Muscle of arm (tissue), 14 donors: Measurements from ENCODE around the gene ETV7. TPM values are rescaled to one million over a fixed set of nuclear protein-coding genes. Genes with fewer than 3 reads are reported as not detected.
"Not testable (repeated sequence)": the region's sequence is repeated elsewhere in the genome, so short reads cannot be mapped to it uniquely, and the experiment has no call there.

Experiments
- DNase-seq: peaks from one replicate; pipeline ENCODE4 v3.0.0-alpha.2; 2013
- long read RNA-seq, 11 donors: transcript quantifications; one replicate each; lab custom pipeline, GENCODE V29; 2026
- polyA plus RNA-seq, 12 donors: library from polyadenylated mRNA; unstranded; fragments of 120-200 nt; gene quantifications; one replicate each; pipeline ENCODE4 v1.2.1, GENCODE V29; 2013; ENCODE audit not compliant: insufficient read length in 12 of 12

ETV7 gene
- polyA plus RNA-seq = under 1 TPM in 5 of 12 donors, not detected in 7; 0.14 to 0.44 (median 0.16) TPM
- long read RNA-seq, donor 1 = 0 reads
- long read RNA-seq, donor 2 = 0 reads
- long read RNA-seq, donor 3 = 0 reads
- long read RNA-seq, donor 4 = 0 reads
- long read RNA-seq, donor 5 = 0 reads
- long read RNA-seq, donor 6 = 0 reads
- long read RNA-seq, donor 7 = 0 reads
- long read RNA-seq, donor 8 = 0 reads
- long read RNA-seq, donor 9 = 0 reads
- long read RNA-seq, donor 10 = 0 reads
- long read RNA-seq, donor 11 = 0 reads

GRCh38 chr6:36387440-36388303, at the start of gene ETV7:
ETV7 (minus strand) TSS chr6:36387669; CDS start chr6:36387541, 128 bp downstream.
- no peak for DNase-seq

DNA sequence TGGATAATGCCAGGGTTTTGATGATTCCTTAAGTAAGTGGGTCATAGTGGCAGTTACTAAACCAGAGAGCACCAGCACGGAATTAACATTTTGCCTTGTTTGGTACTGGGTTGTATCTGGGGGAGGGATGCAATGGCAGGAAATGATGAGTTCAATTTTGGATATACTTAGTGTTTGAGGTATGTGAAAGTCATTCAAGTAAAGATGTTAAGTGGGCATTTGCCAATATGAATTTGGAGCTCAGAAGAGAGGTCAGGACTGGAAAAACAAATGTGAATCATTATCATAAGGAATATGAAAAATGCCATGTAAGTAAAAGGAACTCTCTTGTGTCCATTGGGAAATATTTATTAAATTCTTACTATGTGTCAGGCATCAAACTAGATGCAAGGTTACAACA, 49.0 kb upstream of the ETV7 start:
- DNase-seq = no peak

DNA sequence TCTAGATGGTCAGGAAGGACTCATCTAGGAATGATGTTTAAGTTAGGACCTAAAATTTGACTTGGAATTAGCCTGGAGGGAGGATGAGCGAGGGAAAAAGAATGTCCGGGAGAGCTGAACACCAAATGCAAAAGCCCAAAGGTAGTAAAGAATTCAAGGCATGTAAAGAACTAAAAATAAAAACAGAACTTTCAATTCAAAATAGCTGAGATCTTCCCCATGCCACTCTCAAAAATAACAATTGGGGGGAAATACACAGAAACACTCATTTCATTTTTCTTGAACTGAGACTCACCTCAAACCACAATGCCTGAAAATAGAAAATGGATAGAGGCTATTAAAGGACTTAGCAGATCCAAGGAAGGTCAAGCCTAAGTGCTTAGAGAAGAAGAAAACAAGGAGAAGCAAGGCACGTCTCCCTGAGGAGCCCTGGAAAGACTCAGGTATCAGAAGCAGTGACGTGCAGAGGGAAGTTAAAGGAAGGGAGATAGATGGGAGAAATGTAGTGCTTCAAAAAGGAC, 44.7 kb upstream of the ETV7 start:
- no peak for DNase-seq

DNA sequence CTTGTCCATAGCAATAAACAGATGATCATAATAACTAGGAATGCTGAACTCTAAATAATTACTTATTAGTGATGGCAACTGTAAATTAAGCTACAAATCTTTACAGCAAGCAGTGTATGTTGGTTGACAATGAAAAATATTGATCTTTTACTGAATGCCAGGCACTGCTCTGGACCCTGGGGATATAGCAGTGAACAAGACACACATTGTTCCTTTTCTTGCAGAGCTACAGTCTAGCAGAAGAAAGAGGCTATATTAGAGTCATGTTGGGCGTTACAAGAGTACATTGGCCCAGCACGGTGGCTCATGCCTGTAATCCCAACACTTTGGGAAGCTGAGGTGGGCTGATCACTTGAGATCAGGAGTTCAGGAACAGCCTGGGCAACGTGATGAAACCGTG, 43.7 kb upstream of the ETV7 start:
- no peak for DNase-seq

GRCh38 chr6:36430351-36430750, 42.9 kb upstream of the ETV7 start:
- no peak for DNase-seq

- no peak for DNase-seq
Measured at GRCh38 chr6:36428911-36429310, 41.4 kb upstream of the ETV7 start.

DNA sequence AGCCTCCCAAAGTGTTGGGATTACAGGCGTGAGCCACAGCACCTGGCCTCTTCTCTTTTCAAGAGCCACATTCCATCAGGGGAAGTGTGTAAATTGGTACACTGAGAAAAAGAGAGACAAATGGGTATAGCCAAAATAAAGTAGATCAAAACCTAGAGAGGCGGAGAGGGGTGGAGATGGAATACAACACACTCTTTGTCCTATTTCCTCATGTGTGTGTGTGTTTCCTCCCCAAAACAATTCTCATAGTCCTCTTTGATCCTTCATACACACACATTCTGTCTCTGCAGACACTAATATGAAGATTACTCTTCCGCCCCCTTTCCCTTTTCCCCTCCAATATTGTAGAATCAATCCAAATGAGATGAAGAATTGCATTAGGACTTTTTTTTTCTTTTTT, 39.2 kb upstream of the ETV7 start:
- DNase-seq = no peak

DNA sequence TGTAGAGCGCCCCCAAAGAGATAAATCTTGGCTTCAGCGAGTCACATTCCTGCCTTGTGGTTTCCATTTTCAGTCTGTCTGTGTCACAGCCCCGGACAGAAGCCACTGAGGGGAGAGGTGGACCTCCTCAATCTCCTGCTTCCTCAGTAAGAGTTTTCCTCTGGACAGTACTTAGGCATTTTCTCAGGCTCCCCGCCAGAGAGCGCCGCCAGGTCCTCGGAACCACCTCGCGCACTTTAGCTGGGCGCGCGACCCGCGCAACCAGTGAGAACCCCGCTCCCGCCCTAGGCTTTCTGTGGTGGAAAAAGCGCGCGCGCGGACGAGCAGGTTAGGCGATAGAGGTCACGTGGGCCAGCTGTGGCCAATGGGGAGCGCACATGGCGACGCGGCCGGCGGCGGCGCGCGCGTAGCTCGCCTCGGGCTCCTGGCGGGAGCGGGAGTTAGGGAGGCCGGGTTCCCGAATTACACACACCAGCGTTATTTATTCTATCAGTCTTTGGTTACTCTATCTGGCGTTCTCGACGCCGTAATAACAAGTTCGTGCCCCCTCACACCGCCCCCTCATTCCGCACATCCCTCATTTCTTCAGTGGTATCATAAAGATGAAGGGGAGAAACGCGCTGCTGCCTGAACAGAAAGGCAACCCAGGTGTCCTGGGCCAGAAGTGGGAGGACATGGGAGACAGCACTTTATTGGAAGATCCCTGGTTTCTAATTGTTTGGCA, 35.8 kb upstream of the ETV7 start:
- peak; percentile 97 for DNase-seq

- DNase-seq = no peak
Measured at GRCh38 chr6:36422714-36423100, 35.2 kb upstream of the ETV7 start.

DNA sequence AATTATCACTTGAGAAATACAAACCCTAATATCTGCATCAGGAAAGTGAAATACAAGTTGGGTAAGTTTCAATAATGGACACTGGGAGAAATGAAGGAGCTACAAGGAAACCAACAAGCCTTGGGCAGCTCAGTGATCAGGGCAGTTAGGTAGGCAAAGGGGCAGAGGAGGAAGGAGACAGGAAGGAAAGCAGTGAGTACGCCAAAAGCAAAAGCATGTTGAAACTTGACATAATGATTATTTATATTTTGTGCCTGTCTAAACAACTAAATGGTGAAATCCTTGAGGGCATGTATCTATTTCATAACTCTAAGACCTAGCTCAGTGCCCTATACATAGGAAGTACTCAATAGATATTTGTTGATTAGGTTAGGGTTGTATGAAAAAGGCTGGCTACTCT, 31.8 kb upstream of the ETV7 start:
- no peak for DNase-seq

DNA sequence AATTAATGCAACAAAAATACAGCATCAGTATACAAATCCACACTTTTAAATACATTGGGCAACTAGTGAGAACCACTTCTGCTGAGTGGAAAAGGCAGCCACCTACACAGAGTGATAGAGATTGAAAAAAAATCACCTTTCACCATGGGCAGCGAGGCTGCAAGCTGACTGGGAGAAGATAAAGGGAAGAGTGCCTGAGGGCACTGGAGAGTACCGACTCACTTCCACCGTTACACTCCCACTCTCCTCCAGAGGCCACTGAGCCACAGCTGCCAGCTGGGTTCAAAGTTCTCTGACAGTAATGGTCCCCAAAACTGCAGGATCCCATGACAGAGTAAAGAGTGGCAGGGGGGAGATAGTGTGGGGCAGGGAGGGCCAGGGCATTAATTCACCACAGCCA, 31.1 kb upstream of the ETV7 start:
- DNase-seq = no peak

GRCh38 chr6:36414481-36414880, 27.0 kb upstream of the ETV7 start:
- no peak for DNase-seq

GRCh38 chr6:36413489-36414480, 26.3 kb upstream of the ETV7 start:
- no peak for DNase-seq

DNA sequence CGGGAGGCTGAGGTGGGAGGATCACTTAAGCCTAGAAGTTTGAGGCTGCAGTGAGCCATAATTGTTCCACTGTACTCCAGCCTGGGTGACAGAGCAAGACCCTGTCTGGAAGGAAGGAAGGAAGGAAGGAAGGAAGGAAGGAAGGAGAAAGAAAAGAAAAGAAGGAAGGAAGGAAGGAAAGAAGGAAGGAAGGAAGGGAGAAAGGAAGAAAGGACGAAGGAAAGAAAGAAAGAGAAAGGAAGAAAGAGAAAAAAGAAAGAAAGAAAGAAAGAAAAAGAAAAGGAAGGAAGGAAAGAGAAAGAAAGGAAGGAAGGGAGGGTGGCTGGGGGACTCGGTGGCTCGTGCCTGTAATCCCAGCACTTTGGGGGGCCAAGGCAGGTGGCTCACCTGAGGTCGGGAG, 22.2 kb upstream of the ETV7 start:
- DNase-seq = not testable (repeated sequence)

GRCh38 chr6:36404164-36404563, 16.7 kb upstream of the ETV7 start:
- no peak for DNase-seq

DNA sequence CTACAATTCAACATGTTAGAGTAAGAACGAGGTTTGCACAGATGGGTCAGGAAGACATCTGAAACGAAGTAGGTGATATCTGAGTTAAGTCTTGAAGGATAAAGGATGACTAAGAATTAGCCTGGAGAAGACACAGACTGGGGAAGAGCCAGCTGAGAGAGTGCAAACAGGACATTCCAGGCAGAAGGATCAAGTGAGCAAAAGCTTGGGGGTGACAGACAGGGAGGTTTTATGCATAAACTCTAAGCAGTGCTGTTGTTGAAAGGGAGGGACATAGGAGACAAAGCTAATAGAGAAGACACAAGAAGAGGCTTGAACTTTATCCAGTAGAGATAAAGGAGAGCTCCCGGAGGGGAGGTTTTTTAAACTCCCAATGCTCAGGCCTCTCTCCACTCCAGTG, 15.0 kb upstream of the ETV7 start:
- no peak for DNase-seq

GRCh38 chr6:36399970-36400369, 12.5 kb upstream of the ETV7 start:
- no peak for DNase-seq

DNA sequence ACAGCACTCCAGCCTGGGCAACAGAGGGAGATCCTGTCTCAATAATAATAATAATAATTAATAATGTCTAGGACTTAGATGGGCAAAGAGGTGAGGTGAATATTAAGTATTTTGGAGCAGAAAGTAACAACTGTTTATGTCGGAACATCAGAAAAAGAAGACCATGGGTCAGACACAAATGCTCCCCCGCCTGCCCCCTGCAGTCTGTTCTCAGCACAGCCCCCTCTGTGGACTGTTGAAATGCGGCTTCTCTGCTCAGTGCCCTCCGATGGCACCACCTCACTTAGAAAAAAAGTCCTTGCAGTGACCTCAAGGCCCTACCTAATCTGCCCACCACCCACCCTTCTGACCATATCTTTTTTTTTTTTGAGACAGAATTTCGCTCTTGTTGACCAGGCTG, 5.2 kb upstream of the ETV7 start:
- no peak for DNase-seq

DNA sequence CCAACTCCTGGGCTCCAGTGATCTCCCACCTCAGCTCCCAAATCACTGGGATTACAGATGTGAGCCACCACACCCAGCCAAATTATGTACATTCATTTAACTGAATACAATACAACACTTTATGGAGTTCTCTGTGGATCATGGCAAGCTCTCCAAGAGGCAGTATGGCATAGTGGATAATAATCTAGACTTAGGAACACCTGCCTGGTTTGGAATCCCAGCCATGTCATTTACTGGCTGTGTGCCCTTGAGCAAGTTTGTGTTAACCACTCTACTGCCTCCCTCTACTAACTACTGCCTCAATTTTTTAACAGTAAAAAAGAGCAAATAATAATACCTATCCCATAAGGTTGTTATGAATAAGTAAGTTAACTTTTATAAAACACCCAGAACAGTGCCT, 1.9 kb upstream of the ETV7 start:
- DNase-seq = no peak

- peak; percentile 46 for DNase-seq
Measured at GRCh38 chr6:36386495-36387439, 702 bp downstream of the ETV7 start.
